Esophagus muscularis mucosa (tissue), 3 donors: Measurements from ENCODE around the gene LMF2.

ENCODE experiments used
- CTCF ChIP-seq, 3 experiments: fragments of 200-600 bp in 2 of 3; fragments of 450-650 bp in 1 of 3; sonication (generic) in 2 of 3; IDR thresholded peaks; one replicate each; pipeline ENCODE4 v1.5.1; 2017 to 2019; ENCODE audit warnings: antibody characterized with exemption in 3 of 3, mild to moderate bottlenecking in 2 of 3, moderate library complexity in 1 of 3
- POLR2A ChIP-seq: fragments of 450-650 bp; IDR thresholded peaks from one replicate; pipeline ENCODE4 v1.6.1; 2017; ENCODE audit warnings: antibody characterized with exemption, moderate library complexity, mild to moderate bottlenecking, low read depth
- POLR2AphosphoS5 ChIP-seq, 2 donors: sonication (generic); formaldehyde crosslinking; IDR thresholded peaks; one replicate each; pipeline ENCODE4 v1.6.1; 2017; ENCODE audit warnings: antibody characterized with exemption in 2 of 2

GRCh38 chr22:50498322-50498890 lies 9.1 kb downstream of the LMF2 start:
- TF ChIP-seq POLR2A (no peak), CTCF (IDR thresholded peaks at IDR 0.05) (peak in 2 of 3 experiments; percentile 36 to 62), POLR2AphosphoS5 (IDR thresholded peaks at IDR 0.05) (no peak)
